ENCODE measurements around the gene CYB5D1.

The CYB5D1 gene

GRCh38 chr17:7846765-7847661 lies 10.8 kb upstream of the CYB5D1 start:
- no peak for TF ChIP-seq CTCF (IDR thresholded peaks at IDR 0.05; ENCODE audit: low read depth, low read length)
- no peak overlapping the region for H3K4me3 ChIP-seq (ENCODE audit: low read depth, low read length)

- no peak overlapping the region for H3K4me3 ChIP-seq (ENCODE audit: low read depth, low read length)
- no peak for TF ChIP-seq CTCF (IDR thresholded peaks at IDR 0.05; ENCODE audit: low read depth, low read length)
Observed at GRCh38 chr17:7848131-7848579, 9.6 kb upstream of the CYB5D1 start.

- TF ChIP-seq CTCF (IDR thresholded peaks at IDR 0.05; ENCODE audit: low read depth, low read length), result no peak
- H3K4me3 ChIP-seq (ENCODE audit: low read depth, low read length), result no peak overlapping the region
Observed at GRCh38 chr17:7848739-7849129, 9.1 kb upstream of the CYB5D1 start.

- no peak overlapping the region for H3K4me3 ChIP-seq (ENCODE audit: low read depth, low read length)
- TF ChIP-seq CTCF (IDR thresholded peaks at IDR 0.05; ENCODE audit: low read depth, low read length), result no peak
Observed at GRCh38 chr17:7849130-7849750, 8.6 kb upstream of the CYB5D1 start.

- H3K4me3 ChIP-seq (ENCODE audit: low read depth, low read length), result no peak overlapping the region
Observed at GRCh38 chr17:7849751-7850504, 7.9 kb upstream of the CYB5D1 start.

GRCh38 chr17:7850701-7851437 lies 6.9 kb upstream of the CYB5D1 start:
- TF ChIP-seq CTCF (IDR thresholded peaks at IDR 0.05; ENCODE audit: low read depth, low read length), result no peak
- no peak overlapping the region for H3K4me3 ChIP-seq (ENCODE audit: low read depth, low read length)

More at GRCh38 chr17:7849751-7850504, 7.9 kb upstream of the CYB5D1 start:
- no peak for TF ChIP-seq CTCF (IDR thresholded peaks at IDR 0.05; ENCODE audit: low read depth, low read length)

Measured in WI38 (cell line).